Lower leg skin (tissue), 4 donors: ENCODE results near the gene TSPAN16. TPM values are rescaled to one million over a fixed set of nuclear protein-coding genes. Genes with fewer than 3 reads are reported as not detected.

Experiments
- DNase-seq, 2 donors: peaks; one replicate each; pipeline ENCODE4 v3.0.0-alpha.2; 2019; ENCODE audit warnings: low spot score in 2 of 2
- H3K4me3 ChIP-seq: fragments of 200-600 bp; sonication (generic); 2 replicates; pipeline ENCODE4 v1.5.1; 2017; ENCODE audit warnings: mild to moderate bottlenecking, low read depth; ENCODE audit not compliant: poor library complexity, severe bottlenecking
- POLR2A ChIP-seq, 2 donors: fragments of 450-650 bp; IDR thresholded peaks; one replicate each; pipeline ENCODE4 v1.6.1; 2016 to 2017; ENCODE audit warnings: antibody characterized with exemption in 2 of 2, mild to moderate bottlenecking in 1 of 2, moderate library complexity in 1 of 2
- WGBS, 2 donors: methylation state at CpG; one replicate each; pipeline ENCODE4 v1.1.5; 2018; 5-methylcytosine and 5-hydroxymethylcytosine counted together
- intact Hi-C: fragments of 100-400 bp; cut with DNase I; formaldehyde crosslinking; loops from one replicate; pipeline ENCODE4 v1.15.0; 2023; ENCODE audit warnings: low total_unique reads
- total RNA-seq, 4 donors: library from RNA; depleted of rRNA; stranded (reverse); fragments of >200 nt; gene quantifications; one replicate each; pipeline ENCODE4 v1.1.0, GENCODE V29; 2016
- TF ChIP-seq, protein P1 (sequence below), 3 donors: fragments of 450-650 bp; IDR thresholded peaks; one replicate each; pipeline ENCODE4 v1.5.1; 2016; ENCODE audit warnings: antibody characterized with exemption in 3 of 3, mild to moderate bottlenecking in 3 of 3, moderate library complexity in 2 of 3

Gene TSPAN16
- total RNA-seq, result not detected

DNA sequence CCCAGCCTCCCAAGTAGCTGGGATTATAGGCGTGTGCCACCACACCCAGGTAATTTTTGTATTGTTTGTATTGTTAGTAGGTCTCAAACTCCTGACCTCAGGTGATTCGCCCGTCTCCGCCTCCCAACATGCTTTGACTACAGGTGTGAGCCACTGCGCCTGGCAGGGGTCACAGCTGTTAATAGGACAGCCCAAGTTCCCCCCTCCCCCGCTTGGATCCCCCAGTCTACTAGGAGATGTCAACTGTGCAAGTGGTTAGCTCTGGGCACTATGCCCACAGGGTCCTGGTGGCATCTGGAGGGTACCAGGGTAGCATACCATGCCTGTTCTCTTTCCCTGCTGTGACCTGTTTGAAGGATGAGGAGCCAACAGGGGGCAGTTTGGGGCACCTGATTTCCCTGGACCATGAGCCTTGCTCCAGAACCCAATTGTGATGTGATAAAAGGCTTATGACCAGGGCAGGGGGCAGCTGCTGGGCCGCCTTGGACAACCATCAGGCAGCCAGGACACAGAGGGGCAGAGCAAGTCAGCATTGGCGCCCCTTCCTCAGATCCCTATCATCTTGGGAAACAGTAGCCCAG is at the start of gene TSPAN16:
Gene TSPAN16, plus strand, starts transcription at position 496 of the 581 bp plus-strand sequence. CDS start 138 bp downstream, outside the sequence.
- intact Hi-C loops, result no loop called here
- DNase-seq, result no peak
- TF ChIP-seq, protein P1, sequence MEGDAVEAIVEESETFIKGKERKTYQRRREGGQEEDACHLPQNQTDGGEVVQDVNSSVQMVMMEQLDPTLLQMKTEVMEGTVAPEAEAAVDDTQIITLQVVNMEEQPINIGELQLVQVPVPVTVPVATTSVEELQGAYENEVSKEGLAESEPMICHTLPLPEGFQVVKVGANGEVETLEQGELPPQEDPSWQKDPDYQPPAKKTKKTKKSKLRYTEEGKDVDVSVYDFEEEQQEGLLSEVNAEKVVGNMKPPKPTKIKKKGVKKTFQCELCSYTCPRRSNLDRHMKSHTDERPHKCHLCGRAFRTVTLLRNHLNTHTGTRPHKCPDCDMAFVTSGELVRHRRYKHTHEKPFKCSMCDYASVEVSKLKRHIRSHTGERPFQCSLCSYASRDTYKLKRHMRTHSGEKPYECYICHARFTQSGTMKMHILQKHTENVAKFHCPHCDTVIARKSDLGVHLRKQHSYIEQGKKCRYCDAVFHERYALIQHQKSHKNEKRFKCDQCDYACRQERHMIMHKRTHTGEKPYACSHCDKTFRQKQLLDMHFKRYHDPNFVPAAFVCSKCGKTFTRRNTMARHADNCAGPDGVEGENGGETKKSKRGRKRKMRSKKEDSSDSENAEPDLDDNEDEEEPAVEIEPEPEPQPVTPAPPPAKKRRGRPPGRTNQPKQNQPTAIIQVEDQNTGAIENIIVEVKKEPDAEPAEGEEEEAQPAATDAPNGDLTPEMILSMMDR (IDR thresholded peaks at IDR 0.05), result no peak
- no peak for TF ChIP-seq POLR2A (IDR thresholded peaks at IDR 0.05)
- WGBS, 2 donors, result 71 to 74% methylated on average over 8 of the region's 8 CpGs
- H3K4me3 ChIP-seq, result no peak within 1 kb of the TSS

GRCh38 chr19:11246941-11247340 is 49.0 kb upstream of the TSPAN16 start:
- H3K4me3 ChIP-seq, result no peak overlapping the region
- 90 to 92% methylated on average over 11 of the region's 11 CpGs for WGBS, 2 donors
- intact Hi-C loops, result no loop called here
- no peak for DNase-seq
- no peak for TF ChIP-seq POLR2A (IDR thresholded peaks at IDR 0.05)
- TF ChIP-seq, protein P1 (IDR thresholded peaks at IDR 0.05), result no peak

DNA sequence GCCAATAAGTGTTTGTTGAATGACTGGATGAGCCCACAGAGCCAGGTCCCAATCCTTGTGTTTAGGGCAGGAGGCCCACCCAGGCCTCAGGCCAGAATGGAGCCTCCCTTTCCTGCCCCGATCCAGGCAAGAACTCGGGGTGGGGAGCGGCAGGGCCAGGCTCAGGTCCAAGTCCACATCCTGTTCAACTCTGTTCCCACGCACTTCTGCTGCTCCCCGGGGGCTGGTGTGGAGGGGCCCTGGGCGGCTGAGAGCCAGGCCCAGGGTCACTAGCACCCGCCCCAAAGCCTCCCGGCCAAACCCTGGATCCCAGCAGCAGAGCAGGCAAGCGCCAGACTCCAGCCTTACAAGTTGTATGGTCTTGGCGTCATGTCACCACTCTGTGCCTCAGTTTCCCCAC is 48.6 kb upstream of the TSPAN16 start:
- no peak for DNase-seq
- WGBS, 2 donors, result 50 to 53% methylated on average over 10 of the region's 10 CpGs
- intact Hi-C loops, result no loop called here
- no peak overlapping the region for H3K4me3 ChIP-seq
- TF ChIP-seq, protein P1 (IDR thresholded peaks at IDR 0.05), result no peak
- TF ChIP-seq POLR2A (IDR thresholded peaks at IDR 0.05), result no peak

DNA sequence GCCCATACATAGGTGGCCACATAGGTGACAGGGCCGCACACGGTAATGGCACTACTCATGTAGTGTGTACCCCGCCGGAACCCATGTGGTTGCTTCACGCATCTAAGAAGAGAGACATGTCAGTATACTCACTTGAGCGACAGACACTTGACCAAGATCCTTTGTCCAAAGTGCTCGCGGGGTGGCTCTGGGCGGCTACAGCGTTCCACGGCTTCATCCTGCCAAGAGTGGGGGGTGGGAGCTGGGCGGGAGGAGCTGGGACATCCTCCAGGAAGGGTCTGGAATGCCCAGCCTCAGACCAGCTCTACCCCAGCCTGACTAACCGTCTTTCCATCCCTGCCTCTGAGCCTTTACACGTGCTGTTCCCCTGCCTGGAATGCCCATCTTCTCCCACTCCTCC is 48.0 kb upstream of the TSPAN16 start:
- TF ChIP-seq, protein P1 (IDR thresholded peaks at IDR 0.05), result no peak
- no peak for TF ChIP-seq POLR2A (IDR thresholded peaks at IDR 0.05)
- no peak for DNase-seq
- intact Hi-C loops, result no loop called here
- no peak overlapping the region for H3K4me3 ChIP-seq
- WGBS, 2 donors, result 84 to 85% methylated on average over 14 of the region's 14 CpGs

GRCh38 chr19:11248852-11249251 is 47.1 kb upstream of the TSPAN16 start:
- intact Hi-C loops, result no loop called here
- no peak for DNase-seq
- H3K4me3 ChIP-seq, result no peak overlapping the region
- 93% methylated on average over 2 of the region's 2 CpGs for WGBS, 2 donors
- TF ChIP-seq, protein P1 (IDR thresholded peaks at IDR 0.05), result no peak
- TF ChIP-seq POLR2A (IDR thresholded peaks at IDR 0.05), result no peak

GRCh38 chr19:11251217-11251616 is 44.7 kb upstream of the TSPAN16 start:
- H3K4me3 ChIP-seq, result no peak overlapping the region

More at GRCh38 chr19:11251217-11251616, 44.7 kb upstream of the TSPAN16 start:
- intact Hi-C loops, result no loop called here
- WGBS, 2 donors, result 95 to 96% methylated on average over 4 of the region's 4 CpGs
- DNase-seq, result no peak
- TF ChIP-seq, protein P1 (IDR thresholded peaks at IDR 0.05), result no peak
- TF ChIP-seq POLR2A (IDR thresholded peaks at IDR 0.05), result no peak
